ENCODE measurements around the gene RIMBP2.

Gene RIMBP2

DNA sequence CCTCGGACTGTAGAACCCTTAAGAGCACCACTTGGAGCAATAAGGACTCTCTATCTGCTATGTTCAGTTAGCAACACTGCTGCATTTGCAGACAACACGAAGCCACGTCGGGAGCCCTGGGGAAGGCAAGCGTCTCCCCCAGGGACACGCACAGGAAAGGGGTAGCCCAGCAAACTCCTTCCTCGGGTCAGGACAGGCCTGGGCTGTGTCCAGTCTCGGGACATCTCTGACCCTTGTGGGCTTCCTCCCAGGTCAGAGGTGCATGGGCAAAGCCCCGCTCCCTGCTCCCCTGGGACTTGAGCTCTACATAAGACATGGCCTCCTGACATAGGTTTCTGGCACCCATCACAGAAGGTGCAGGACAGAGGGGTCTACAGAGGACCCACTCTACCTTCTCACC, 258.9 kb downstream of the RIMBP2 start:
- no peak overlapping the region for H3K9ac ChIP-seq (ENCODE audit: low read length)
- TF ChIP-seq CTCF (IDR thresholded peaks at IDR 0.05; ENCODE audit: low read depth, low read length) (no peak), EZH2phosphoT487 (IDR thresholded peaks at IDR 0.05; ENCODE audit: low read depth) (no peak)
- no peaks in the 10 kb centered on the region for H4K20me1 ChIP-seq (ENCODE audit: insufficient read depth, low read length)
- H3K4me1 ChIP-seq (ENCODE audit: low read length), result no peaks in the 10 kb centered on the region
- H2AFZ ChIP-seq (ENCODE audit: low read depth, low read length), result no peak overlapping the region
- H3K27me3 ChIP-seq (ENCODE audit: low read depth, low read length), result no peaks in the 10 kb centered on the region
- no peaks in the 10 kb centered on the region for H3K9me3 ChIP-seq (ENCODE audit: insufficient read depth, low read length)
- H3K79me2 ChIP-seq (ENCODE audit: low read length), result no peaks in the 10 kb centered on the region
- no peak overlapping the region for H3K27ac ChIP-seq (ENCODE audit: low read length)
- H3K4me3 ChIP-seq (ENCODE audit: low read length), result no peak overlapping the region
- H3K36me3 ChIP-seq (replicated peaks; ENCODE audit: low read depth, low read length), result no peaks in the 10 kb centered on the region
- H3K4me2 ChIP-seq (ENCODE audit: low read length), result no peak overlapping the region

DNA sequence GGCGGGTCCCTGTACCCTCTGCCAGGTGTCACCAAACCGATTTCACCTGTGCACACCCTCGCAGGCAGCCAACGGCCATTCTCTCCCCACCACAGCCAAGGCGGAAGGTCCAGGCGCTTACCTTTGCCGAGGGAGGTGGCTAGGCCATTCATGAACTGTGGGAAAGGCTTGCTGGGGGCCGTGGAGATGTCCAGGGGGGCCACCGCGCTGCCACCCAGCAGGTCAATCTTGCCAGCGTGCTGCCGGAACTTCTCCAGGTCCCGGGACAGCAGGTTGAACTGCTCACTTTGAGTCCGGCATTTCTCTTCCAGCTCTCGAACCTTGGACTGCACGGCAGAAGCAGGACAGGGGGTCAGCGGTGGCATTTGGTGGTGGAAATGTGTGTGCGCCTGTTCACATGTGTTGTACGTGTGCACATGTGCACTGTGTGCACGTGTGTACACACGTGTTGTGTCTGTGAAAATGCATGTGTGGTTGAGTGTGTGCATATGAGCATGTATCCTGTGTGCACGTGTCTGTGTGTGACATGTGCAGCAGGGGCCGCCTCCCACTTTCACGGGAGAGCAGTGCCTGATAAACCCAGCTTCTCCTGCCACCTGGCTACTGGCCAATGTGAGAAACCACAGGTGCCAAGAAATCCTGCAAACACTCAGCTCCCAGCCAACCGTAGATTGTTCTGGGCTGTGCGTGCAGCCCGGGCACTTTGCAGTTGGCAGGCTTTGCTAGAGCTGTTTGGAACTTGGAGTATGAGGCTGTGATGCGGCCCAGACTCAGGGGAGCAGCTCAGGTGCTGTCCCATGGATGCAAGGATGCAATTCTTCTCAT, 259.5 kb downstream of the RIMBP2 start:
- no peak overlapping the region for H3K4me2 ChIP-seq (ENCODE audit: low read length)
- no peaks in the 10 kb centered on the region for H3K9me3 ChIP-seq (ENCODE audit: insufficient read depth, low read length)

DNA sequence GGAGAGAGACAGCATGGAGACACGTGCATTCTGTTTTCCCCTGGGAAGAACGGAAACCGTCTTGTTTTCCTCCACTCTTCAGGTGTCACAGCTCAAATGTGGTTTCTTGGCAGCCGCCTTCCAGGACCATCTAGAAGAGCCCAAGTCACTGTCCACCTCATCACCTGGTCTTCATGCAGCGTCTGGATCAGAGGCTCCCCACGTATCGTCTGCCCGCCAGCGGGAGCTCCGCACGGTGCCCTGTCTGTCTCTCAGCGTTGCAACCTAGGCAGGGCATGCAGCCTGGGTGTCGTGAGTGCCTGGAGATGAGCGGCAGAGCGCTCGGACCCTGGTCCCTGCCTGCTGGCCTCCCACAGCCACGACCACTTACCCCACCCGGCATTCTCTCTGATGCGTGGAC, 260.9 kb downstream of the RIMBP2 start:
- 0 out of 2 replicates have a peak, but pooled peaks cover 3% of the 10 kb centered on the region for H3K9me3 ChIP-seq (ENCODE audit: insufficient read depth, low read length)
- no peak overlapping the region for H3K4me3 ChIP-seq (ENCODE audit: low read length)
- no peaks in the 10 kb centered on the region for H3K4me1 ChIP-seq (ENCODE audit: low read length)
- H2AFZ ChIP-seq (ENCODE audit: low read depth, low read length), result no peak overlapping the region
- TF ChIP-seq CTCF (IDR thresholded peaks at IDR 0.05; ENCODE audit: low read depth, low read length) (no peak), EZH2phosphoT487 (IDR thresholded peaks at IDR 0.05; ENCODE audit: low read depth) (no peak)
- no peak overlapping the region for H3K4me2 ChIP-seq (ENCODE audit: low read length)
- no peak overlapping the region for H3K9ac ChIP-seq (ENCODE audit: low read length)
- no peaks in the 10 kb centered on the region for H3K79me2 ChIP-seq (ENCODE audit: low read length)
- H3K36me3 ChIP-seq (replicated peaks; ENCODE audit: low read depth, low read length), result no peaks in the 10 kb centered on the region
- H4K20me1 ChIP-seq (ENCODE audit: insufficient read depth, low read length), result no peaks in the 10 kb centered on the region
- H3K27me3 ChIP-seq (ENCODE audit: low read depth, low read length), result no peaks in the 10 kb centered on the region
- H3K27ac ChIP-seq (ENCODE audit: low read length), result no peak overlapping the region

More for the DNA sequence above, 259.5 kb downstream of the RIMBP2 start:
- no peaks in the 10 kb centered on the region for H3K27me3 ChIP-seq (ENCODE audit: low read depth, low read length)
- H3K4me3 ChIP-seq (ENCODE audit: low read length), result no peak overlapping the region
- TF ChIP-seq EZH2phosphoT487 (IDR thresholded peaks at IDR 0.05; ENCODE audit: low read depth), result no peak
- no peak for TF ChIP-seq CTCF (IDR thresholded peaks at IDR 0.05; ENCODE audit: low read depth, low read length)
- H3K4me1 ChIP-seq (ENCODE audit: low read length), result no peaks in the 10 kb centered on the region
- H3K27ac ChIP-seq (ENCODE audit: low read length), result no peak overlapping the region
- no peak overlapping the region for H2AFZ ChIP-seq (ENCODE audit: low read depth, low read length)
- H3K79me2 ChIP-seq (ENCODE audit: low read length), result no peaks in the 10 kb centered on the region
- no peaks in the 10 kb centered on the region for H3K36me3 ChIP-seq (replicated peaks; ENCODE audit: low read depth, low read length)
- no peaks in the 10 kb centered on the region for H4K20me1 ChIP-seq (ENCODE audit: insufficient read depth, low read length)
- H3K9ac ChIP-seq (ENCODE audit: low read length), result no peak overlapping the region

- Histone ChIP-seq H3K9ac (ENCODE audit: low read length) (no peak overlapping the region), H3K36me3 (replicated peaks; ENCODE audit: low read depth, low read length) (no peaks in the 10 kb centered on the region), H3K4me2 (ENCODE audit: low read length) (no peak overlapping the region), H4K20me1 (ENCODE audit: insufficient read depth, low read length) (no peaks in the 10 kb centered on the region), H3K9me3 (ENCODE audit: insufficient read depth, low read length) (0 out of 2 replicates have a peak, but pooled peaks cover 3% of the 10 kb centered on the region), H3K27me3 (ENCODE audit: low read depth, low read length) (no peaks in the 10 kb centered on the region), H3K4me1 (ENCODE audit: low read length) (no peaks in the 10 kb centered on the region), H3K27ac (ENCODE audit: low read length) (no peak overlapping the region), H3K79me2 (ENCODE audit: low read length) (no peaks in the 10 kb centered on the region), H2AFZ (ENCODE audit: low read depth, low read length) (no peak overlapping the region), H3K4me3 (ENCODE audit: low read length) (no peak overlapping the region)
- no peak for TF ChIP-seq CTCF (IDR thresholded peaks at IDR 0.05; ENCODE audit: low read depth, low read length)
- no peak for TF ChIP-seq EZH2phosphoT487 (IDR thresholded peaks at IDR 0.05; ENCODE audit: low read depth)
Measured at GRCh38 chr12:130454296-130454695, 261.8 kb downstream of the RIMBP2 start.

Data from OCI-LY3 (cell line).